A549 (cell line): ENCODE data around the gene TMX3. TPM values are rescaled to one million over a fixed set of nuclear protein-coding genes. Genes with fewer than 3 reads are reported as not detected.

Source experiments
- ATAC-seq, 2 experiments: fragments of 200-7000 bp in 1 of 2; fragments of >200 bp in 1 of 2; cut with Nextera tagmentation in 1 of 2; cut with Tn5 transposase in 1 of 2; 3 replicates each; pipeline versions ENCODE4 v1.8.0 to v1.9.1; 2018 to 2020; ENCODE audit warnings: mild to moderate bottlenecking in 1 of 2, moderate library complexity in 1 of 2
- CTCF ChIA-PET: fragments of 300-600 bp; sonication (Branson Sonifier 250); formaldehyde crosslinking; extraction: SDS; loops from one replicate; lab custom pipeline; 2021; ENCODE audit warnings: antibody characterized with exemption, inconsistent platforms; lab: Yijun Ruan, JAX
- POLR2A ChIA-PET: fragments of 350-600 bp; formaldehyde crosslinking; extraction: SDS; loops from one replicate; lab custom pipeline; 2021; ENCODE audit warnings: antibody characterized with exemption, inconsistent platforms; lab: Yijun Ruan, JAX
- DNase-seq, 2 experiments: peaks; one replicate each; pipeline versions ENCODE4 v3.0.0 to v3.0.0-alpha.2; 2011 to 2016; ENCODE audit warnings: low read depth in 1 of 2, low spot score in 1 of 2
- FAIRE-seq: peaks from 2 replicates; lab custom pipeline; 2011; peaks lifted over from hg19 to GRCh38; lab: Jason Lieb, UNC
- H3K27ac ChIP-seq, 2 experiments: fragments of >200 bp; sonication (Bioruptor Twin); formaldehyde crosslinking; 3 replicates each; pipeline ENCODE4 v1.5.1; 2016 to 2017
- H3K4me1 ChIP-seq: fragments of >200 bp; sonication (Bioruptor Twin); formaldehyde crosslinking; 3 replicates; pipeline ENCODE4 v1.6.1; 2016
- H3K4me2 ChIP-seq: fragments of >200 bp; sonication (Bioruptor Twin); formaldehyde crosslinking; 3 replicates; pipeline ENCODE4 v1.6.1; 2016
- H3K4me3 ChIP-seq: fragments of >200 bp; sonication (Bioruptor Twin); formaldehyde crosslinking; 3 replicates; pipeline ENCODE4 v1.5.1; 2016
- H3K9me3 ChIP-seq: fragments of >200 bp; sonication (Bioruptor Twin); formaldehyde crosslinking; 3 replicates; pipeline ENCODE4 v1.6.1; 2016
- BCL3 ChIP-seq: fragments of >200 bp; sonication (Bioruptor Twin); formaldehyde crosslinking; IDR thresholded peaks from 3 replicates; pipeline ENCODE4 v1.6.1; 2016
- CBX2 ChIP-seq: fragments of 200-600 bp; sonication (generic); IDR thresholded peaks from 2 replicates; pipeline ENCODE4 v1.6.1; 2016; ENCODE audit warnings: low read depth, mild to moderate bottlenecking, borderline replicate concordance
- CBX8 ChIP-seq: fragments of 200-600 bp; sonication (generic); IDR thresholded peaks from 2 replicates; pipeline ENCODE4 v1.6.1; 2016
- EHF ChIP-seq: fragments of 250-450 bp; sonication (Bioruptor Pico); IDR thresholded peaks from 2 replicates; pipeline ENCODE4 v1.5.0; 2020; ENCODE audit warnings: mild to moderate bottlenecking
- EHMT2 ChIP-seq: fragments of 200-600 bp; sonication (generic); IDR thresholded peaks from 2 replicates; pipeline ENCODE4 v1.6.1; 2016; ENCODE audit warnings: antibody characterized with exemption, low read depth, mild to moderate bottlenecking, moderate library complexity
- JUN ChIP-seq, 2 experiments: fragments of >200 bp; sonication (Bioruptor Twin); formaldehyde crosslinking; IDR thresholded peaks; 2 replicates in 1 of 2; 3 replicates in 1 of 2; pipeline ENCODE4 v1.6.1; 2016 to 2017
- JUNB ChIP-seq: fragments of >200 bp; sonication (Bioruptor Twin); formaldehyde crosslinking; IDR thresholded peaks from 2 replicates; pipeline ENCODE4 v1.6.1; 2016
- KDM5A ChIP-seq: fragments of 200-600 bp; sonication (generic); IDR thresholded peaks from 2 replicates; pipeline ENCODE4 v1.6.1; 2016; ENCODE audit warnings: antibody characterized with exemption, mild to moderate bottlenecking
- MYC ChIP-seq: IDR thresholded peaks from 2 replicates; pipeline ENCODE4 v1.6.1; 2012; ENCODE audit warnings: mild to moderate bottlenecking, inconsistent platforms, low read length, improper control_type of control experiment, borderline replicate concordance
- POLR2A ChIP-seq: IDR thresholded peaks from 2 replicates; pipeline ENCODE4 v1.6.1; 2012; ENCODE audit warnings: mild to moderate bottlenecking, low read length
- POLR2AphosphoS2 ChIP-seq: conservative IDR thresholded peaks from 2 replicates; pipeline ENCODE4 v1.6.1; 2012; ENCODE audit warnings: low read length, improper control_type of control experiment, inconsistent platforms
- RCOR1 ChIP-seq: fragments of 150-350 bp; IDR thresholded peaks from 2 replicates; pipeline ENCODE4 v1.6.1; 2014; ENCODE audit warnings: antibody characterized with exemption, low read length, low read depth
- SMC3 ChIP-seq: fragments of >200 bp; sonication (Bioruptor Twin); formaldehyde crosslinking; IDR thresholded peaks from 3 replicates; pipeline ENCODE4 v1.6.1; 2018; ENCODE audit warnings: inconsistent platforms
- polyA plus RNA-seq, 4 experiments: library from polyadenylated mRNA; depleted of rRNA in 3 of 4; stranded (reverse); fragments of >200 nt; fragmentation: RNase III in 1 of 4; extraction: RNeasy Plus Mini Kit Qiagen cat#74134 plus additional on column Dnase treatment in 1 of 4; gene quantifications; 2 replicates in 3 of 4; 3 replicates in 1 of 4; pipeline ENCODE4 v1.2.3, GENCODE V29; 2011 to 2017
- TF ChIP-seq, protein P1 (sequence below): fragments of 150-350 bp; IDR thresholded peaks from 2 replicates; pipeline ENCODE4 v1.6.1; 2014; ENCODE audit warnings: low read depth, mild to moderate bottlenecking, low read length

The TMX3 gene
- polyA plus RNA-seq, 2 of the 4 experiments (the other 2 are of a cell fraction): 29.6 to 49.8 TPM

- FAIRE-seq: no peak
These were observed 87.1 kb downstream of the TMX3 start for GRCh38 chr18:68627812-68628211.

More at GRCh38 chr18:68627812-68628211, 87.1 kb downstream of the TMX3 start:
- CTCF ChIA-PET: no interaction called here
- ATAC-seq (no peak), DNase-seq (no peak)
- H3K9me3 ChIP-seq: no peaks in the 10 kb centered on the region
- H3K4me1 ChIP-seq: no peaks in the 10 kb centered on the region
- H3K27ac ChIP-seq: no peak overlapping the region
- POLR2A ChIA-PET: no interaction called here
- no peak overlapping the region for H3K4me2 ChIP-seq
- TF ChIP-seq POLR2A (no peak), KDM5A (no peak), CBX2 (no peak), RCOR1 (no peak), SMC3 (no peak), MYC (no peak), JUNB (no peak), POLR2AphosphoS2 (no peak), EHMT2 (no peak), CBX8 (no peak), BCL3 (no peak), EHF (CRISPR knock-in tag) (no peak), JUN (IDR thresholded peaks at IDR 0.05) (no peak)
- TF ChIP-seq, protein P1, sequence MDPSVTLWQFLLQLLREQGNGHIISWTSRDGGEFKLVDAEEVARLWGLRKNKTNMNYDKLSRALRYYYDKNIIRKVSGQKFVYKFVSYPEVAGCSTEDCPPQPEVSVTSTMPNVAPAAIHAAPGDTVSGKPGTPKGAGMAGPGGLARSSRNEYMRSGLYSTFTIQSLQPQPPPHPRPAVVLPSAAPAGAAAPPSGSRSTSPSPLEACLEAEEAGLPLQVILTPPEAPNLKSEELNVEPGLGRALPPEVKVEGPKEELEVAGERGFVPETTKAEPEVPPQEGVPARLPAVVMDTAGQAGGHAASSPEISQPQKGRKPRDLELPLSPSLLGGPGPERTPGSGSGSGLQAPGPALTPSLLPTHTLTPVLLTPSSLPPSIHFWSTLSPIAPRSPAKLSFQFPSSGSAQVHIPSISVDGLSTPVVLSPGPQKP: no peak
- TF ChIP-seq, all 56 proteins: peak for 0
- H3K4me3 ChIP-seq: no peak overlapping the region

Other genes with a start within 250 kb of the TMX3 start
- gene CCDC102B, start 83.0 kb upstream of the TMX3 start, polyA plus RNA-seq (2011; rRNA removed): 1.2 and 1.6 TPM in 2 replicates
- gene CCDC102B, start 83.0 kb upstream of the TMX3 start, polyA plus RNA-seq (2017; fragmentation: RNase III; extraction: RNeasy Plus Mini Kit Qiagen cat#74134 plus additional on column Dnase treatment): 0.58 to 1.4 TPM (median 1.2 TPM) in 3 replicates